Measurements from ENCODE around the gene IGSF21. TPM values are rescaled to one million over a fixed set of nuclear protein-coding genes. Genes with fewer than 3 reads are reported as not detected.

The IGSF21 gene
- total and polyA plus RNA-seq, 4 donors = 0.95 to 10.1 (median 3.8) TPM

DNA sequence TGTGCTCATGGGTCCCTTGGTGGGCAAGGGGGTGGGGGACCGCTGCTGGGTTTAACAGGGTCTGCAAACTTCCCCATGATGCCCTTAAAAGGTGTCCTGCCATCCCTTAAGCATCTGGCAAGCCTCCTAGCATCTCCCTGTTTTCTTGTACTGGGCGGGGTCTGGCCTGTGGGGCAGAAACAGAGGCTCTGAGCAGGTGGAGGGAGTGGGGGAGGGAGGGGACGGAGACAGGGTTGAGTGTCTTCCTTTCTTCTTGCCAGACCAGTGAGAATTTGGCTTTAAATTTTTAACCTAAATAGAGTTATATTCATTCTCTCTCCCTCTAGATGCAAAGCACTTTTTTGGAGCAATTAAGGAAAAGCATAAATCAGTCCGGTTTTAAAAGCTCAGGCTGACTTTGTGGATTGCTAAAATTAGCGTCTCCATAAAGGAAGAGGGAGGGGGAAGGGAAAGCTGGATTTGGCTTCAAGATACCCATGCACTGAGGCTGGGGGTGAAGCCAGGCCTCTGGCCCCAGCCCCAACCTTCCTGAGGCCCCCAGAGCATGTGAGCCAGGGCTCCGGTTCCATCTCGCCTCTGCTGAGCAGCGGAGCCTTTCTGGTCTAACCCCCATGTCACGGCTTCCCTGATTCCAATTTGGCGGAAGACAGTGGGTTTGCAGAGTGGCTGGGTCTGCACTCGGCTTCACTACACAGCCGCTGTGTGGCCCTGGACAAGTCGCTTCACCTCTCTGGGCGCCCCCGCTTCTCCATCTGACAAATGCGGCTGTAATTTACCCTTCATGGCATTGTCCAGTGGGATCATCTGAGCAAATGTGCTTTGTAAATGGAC, 25.3 kb downstream of the IGSF21 start:
- ATAC-seq (ENCODE audit: low FRiP score) (no peak), DNase-seq (no peak)
- H3K4me3 ChIP-seq (ENCODE audit: low read length in 2 of 2) = no peak overlapping the region
- no peak overlapping the region for H3K27ac ChIP-seq (ENCODE audit: low read depth in 1 of 2, low read length in 2 of 2)
- 49 to 50% methylated on average over 16 of the region's 16 CpGs for WGBS, 2 donors
- H3K36me3 ChIP-seq (ENCODE audit: control insufficient read depth in 1 of 2, insufficient read depth in 2 of 2, low read length in 1 of 2) = no peaks in the 10 kb centered on the region
- H3K9me3 ChIP-seq (ENCODE audit: control insufficient read depth, low read length) = no peaks in the 10 kb centered on the region
- intact Hi-C loops (cut with DNase I) = no loop called here
- no peaks in the 10 kb centered on the region for H3K4me1 ChIP-seq (ENCODE audit: control insufficient read depth in 1 of 2, insufficient read depth in 2 of 2, low read length in 2 of 2)
- H3K27me3 ChIP-seq (ENCODE audit: control insufficient read depth in 1 of 2, insufficient read depth in 2 of 2, low read length in 1 of 2) = no peaks in the 10 kb centered on the region

DNA sequence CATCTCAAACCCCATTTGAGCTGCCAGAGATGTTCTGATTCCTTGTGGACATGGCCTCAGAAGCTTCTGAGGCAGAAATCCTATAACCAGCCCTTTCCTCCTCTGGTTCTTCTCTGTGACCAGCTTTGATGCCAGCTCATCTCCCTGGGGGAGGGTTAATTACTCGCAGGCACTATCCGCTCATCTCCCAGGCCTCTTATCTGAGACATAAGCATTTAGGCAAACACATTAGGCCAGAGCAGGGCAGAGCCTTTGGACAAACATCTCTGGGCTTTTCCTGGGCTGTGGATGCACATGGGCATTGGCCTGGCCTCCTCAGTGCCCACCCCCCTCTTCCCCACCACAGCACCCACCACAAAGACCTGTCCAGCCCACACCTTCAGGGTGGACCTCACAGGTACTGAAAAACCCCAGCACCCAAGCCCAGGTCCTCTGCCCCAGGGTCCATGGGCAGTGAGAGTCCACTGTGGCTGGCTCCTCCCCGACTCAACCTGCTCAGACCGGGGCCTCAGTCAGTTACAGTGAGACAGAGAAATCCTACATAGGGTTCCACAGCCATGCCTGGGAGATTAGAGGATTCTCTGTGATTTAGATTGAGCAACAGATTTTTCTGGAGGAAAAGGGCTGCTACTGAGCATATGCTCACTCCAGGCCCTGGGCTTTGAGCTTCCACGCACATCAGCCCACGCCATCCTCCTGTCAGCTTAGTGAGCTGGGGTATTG, 26.9 kb downstream of the IGSF21 start:
- Histone ChIP-seq H3K4me3 (ENCODE audit: low read length in 2 of 2) (no peak overlapping the region), H3K4me1 (ENCODE audit: control insufficient read depth in 1 of 2, insufficient read depth in 2 of 2, low read length in 2 of 2) (no peaks in the 10 kb centered on the region), H3K36me3 (ENCODE audit: control insufficient read depth in 1 of 2, insufficient read depth in 2 of 2, low read length in 1 of 2) (no peaks in the 10 kb centered on the region), H3K27me3 (ENCODE audit: control insufficient read depth in 1 of 2, insufficient read depth in 2 of 2, low read length in 1 of 2) (no peaks in the 10 kb centered on the region), H3K27ac (ENCODE audit: low read depth in 1 of 2, low read length in 2 of 2) (no peak overlapping the region), H3K9me3 (ENCODE audit: control insufficient read depth, low read length) (no peaks in the 10 kb centered on the region)
- intact Hi-C loops (cut with DNase I) = no loop called here
- no peak for DNase-seq
- ATAC-seq (ENCODE audit: low FRiP score) = no peak
- WGBS, 2 donors = 68 to 73% methylated on average over 6 of the region's 6 CpGs

DNA sequence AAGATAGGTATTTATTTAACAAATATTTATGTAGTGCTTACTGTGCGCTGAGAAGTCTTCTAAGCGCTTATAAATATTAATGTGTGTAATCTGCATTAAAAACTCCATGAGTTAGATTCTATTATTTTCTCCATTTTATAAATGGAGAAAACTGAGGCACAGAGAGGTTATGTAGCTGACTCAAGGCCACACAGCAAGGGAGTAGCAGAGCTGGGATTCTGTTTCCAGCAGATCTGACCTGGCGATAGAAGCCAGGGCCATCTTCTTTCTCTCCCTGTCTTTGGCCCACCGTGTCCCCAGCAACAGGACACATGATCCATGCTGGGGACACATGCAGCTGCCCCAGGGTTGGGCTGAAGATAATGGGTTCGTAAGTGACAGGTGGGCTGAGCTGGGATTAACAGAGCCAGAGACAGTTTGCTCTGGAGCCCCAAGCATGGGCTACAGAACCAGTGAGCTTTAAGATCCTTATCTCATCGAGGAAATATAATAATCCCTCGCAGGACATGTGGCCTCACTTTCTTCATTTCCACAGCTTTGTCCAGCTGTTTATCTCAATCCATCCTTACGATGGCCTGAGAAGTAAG, 30.3 kb downstream of the IGSF21 start:
- H3K27me3 ChIP-seq (ENCODE audit: control insufficient read depth in 1 of 2, insufficient read depth in 2 of 2, low read length in 1 of 2) = no peaks in the 10 kb centered on the region
- ATAC-seq (ENCODE audit: low FRiP score) = no peak

GRCh38 chr1:18139198-18139981, 31.8 kb downstream of the IGSF21 start:
- DNase-seq (no peak), ATAC-seq (ENCODE audit: low FRiP score) (no peak)
- no peaks in the 10 kb centered on the region for H3K27me3 ChIP-seq (ENCODE audit: control insufficient read depth in 1 of 2, insufficient read depth in 2 of 2, low read length in 1 of 2)
- no peaks in the 10 kb centered on the region for H3K36me3 ChIP-seq (ENCODE audit: control insufficient read depth in 1 of 2, insufficient read depth in 2 of 2, low read length in 1 of 2)
- 42 to 59% methylated on average over 14 of the region's 14 CpGs for WGBS, 2 donors
- intact Hi-C loops (cut with DNase I) = no loop called here
- no peaks in the 10 kb centered on the region for H3K9me3 ChIP-seq (ENCODE audit: control insufficient read depth, low read length)
- H3K27ac ChIP-seq (ENCODE audit: low read depth in 1 of 2, low read length in 2 of 2) = no peak overlapping the region
- H3K4me1 ChIP-seq (ENCODE audit: control insufficient read depth in 1 of 2, insufficient read depth in 2 of 2, low read length in 2 of 2) = no peaks in the 10 kb centered on the region
- H3K4me3 ChIP-seq (ENCODE audit: low read length in 2 of 2) = no peak overlapping the region

More for the DNA sequence above, 30.3 kb downstream of the IGSF21 start:
- 64 to 71% methylated on average over 8 of the region's 8 CpGs for WGBS, 2 donors
- H3K27ac ChIP-seq (ENCODE audit: low read depth in 1 of 2, low read length in 2 of 2) = no peak overlapping the region
- intact Hi-C loops (cut with DNase I) = no loop called here
- H3K9me3 ChIP-seq (ENCODE audit: control insufficient read depth, low read length) = no peaks in the 10 kb centered on the region
- no peak overlapping the region for H3K4me3 ChIP-seq (ENCODE audit: low read length in 2 of 2)
- no peak for DNase-seq
- H3K4me1 ChIP-seq (ENCODE audit: control insufficient read depth in 1 of 2, insufficient read depth in 2 of 2, low read length in 2 of 2) = no peaks in the 10 kb centered on the region
- H3K36me3 ChIP-seq (ENCODE audit: control insufficient read depth in 1 of 2, insufficient read depth in 2 of 2, low read length in 1 of 2) = no peaks in the 10 kb centered on the region

- Histone ChIP-seq H3K27me3 (ENCODE audit: control insufficient read depth in 1 of 2, insufficient read depth in 2 of 2, low read length in 1 of 2) (no peaks in the 10 kb centered on the region), H3K4me1 (ENCODE audit: control insufficient read depth in 1 of 2, insufficient read depth in 2 of 2, low read length in 2 of 2) (no peaks in the 10 kb centered on the region), H3K4me3 (ENCODE audit: low read length in 2 of 2) (no peak overlapping the region), H3K36me3 (ENCODE audit: control insufficient read depth in 1 of 2, insufficient read depth in 2 of 2, low read length in 1 of 2) (no peaks in the 10 kb centered on the region), H3K9me3 (ENCODE audit: control insufficient read depth, low read length) (no peaks in the 10 kb centered on the region), H3K27ac (ENCODE audit: low read depth in 1 of 2, low read length in 2 of 2) (no peak overlapping the region)
- WGBS, 2 donors = 62 to 67% methylated on average over 8 of the region's 8 CpGs
- DNase-seq = no peak
- intact Hi-C loops (cut with DNase I) = no loop called here
- no peak for ATAC-seq (ENCODE audit: low FRiP score)
Observed at GRCh38 chr1:18140411-18140810, 32.8 kb downstream of the IGSF21 start.

DNA sequence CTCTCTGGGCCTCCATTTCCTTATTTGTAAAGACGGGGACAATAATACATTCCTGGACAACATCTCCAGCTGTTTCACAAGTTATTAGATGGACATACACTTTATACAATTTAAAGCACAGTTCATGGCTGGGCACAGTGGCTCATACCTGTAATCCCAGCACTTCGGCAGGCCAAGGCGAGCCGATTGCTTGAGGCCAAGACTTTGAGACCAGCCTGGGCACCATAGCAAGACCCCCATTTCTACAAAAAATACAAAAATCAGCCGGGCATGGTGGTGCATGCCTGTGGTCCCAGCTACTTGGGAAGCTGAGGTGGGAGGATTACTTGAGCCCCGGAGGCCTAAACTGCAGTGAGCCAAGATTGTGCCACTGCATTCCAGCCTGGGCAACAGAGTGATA, 34.1 kb downstream of the IGSF21 start:
- Histone ChIP-seq H3K4me1 (ENCODE audit: control insufficient read depth in 1 of 2, insufficient read depth in 2 of 2, low read length in 2 of 2) (no peaks in the 10 kb centered on the region), H3K27ac (ENCODE audit: low read depth in 1 of 2, low read length in 2 of 2) (no peak overlapping the region), H3K9me3 (ENCODE audit: control insufficient read depth, low read length) (no peaks in the 10 kb centered on the region), H3K27me3 (ENCODE audit: control insufficient read depth in 1 of 2, insufficient read depth in 2 of 2, low read length in 1 of 2) (no peaks in the 10 kb centered on the region), H3K36me3 (ENCODE audit: control insufficient read depth in 1 of 2, insufficient read depth in 2 of 2, low read length in 1 of 2) (no peaks in the 10 kb centered on the region), H3K4me3 (ENCODE audit: low read length in 2 of 2) (no peak overlapping the region)
- DNase-seq = no peak
- ATAC-seq (ENCODE audit: low FRiP score) = no peak
- intact Hi-C loops (cut with DNase I) = no loop called here
- 87 to 91% methylated on average over 6 of the region's 6 CpGs for WGBS, 2 donors

GRCh38 chr1:18142471-18142870, 34.9 kb downstream of the IGSF21 start:
- WGBS, 2 donors = 59 to 61% methylated on average over 6 of the region's 6 CpGs
- intact Hi-C loops (cut with DNase I) = no loop called here

GRCh38 chr1:18142969-18143368, 35.4 kb downstream of the IGSF21 start:
- WGBS, 2 donors = 80 to 86% methylated on average over 8 of the region's 8 CpGs
- Histone ChIP-seq H3K36me3 (ENCODE audit: control insufficient read depth in 1 of 2, insufficient read depth in 2 of 2, low read length in 1 of 2) (no peaks in the 10 kb centered on the region), H3K27ac (ENCODE audit: low read depth in 1 of 2, low read length in 2 of 2) (no peak overlapping the region), H3K9me3 (ENCODE audit: control insufficient read depth, low read length) (no peaks in the 10 kb centered on the region), H3K4me3 (ENCODE audit: low read length in 2 of 2) (no peak overlapping the region), H3K4me1 (ENCODE audit: control insufficient read depth in 1 of 2, insufficient read depth in 2 of 2, low read length in 2 of 2) (no peaks in the 10 kb centered on the region), H3K27me3 (ENCODE audit: control insufficient read depth in 1 of 2, insufficient read depth in 2 of 2, low read length in 1 of 2) (no peaks in the 10 kb centered on the region)
- no peak for DNase-seq
- ATAC-seq (ENCODE audit: low FRiP score) = no peak
- intact Hi-C loops (cut with DNase I) = no loop called here

More at GRCh38 chr1:18142471-18142870, 34.9 kb downstream of the IGSF21 start:
- ATAC-seq (ENCODE audit: low FRiP score) (no peak), DNase-seq (no peak)
- no peaks in the 10 kb centered on the region for H3K9me3 ChIP-seq (ENCODE audit: control insufficient read depth, low read length)
- H3K36me3 ChIP-seq (ENCODE audit: control insufficient read depth in 1 of 2, insufficient read depth in 2 of 2, low read length in 1 of 2) = no peaks in the 10 kb centered on the region
- no peaks in the 10 kb centered on the region for H3K4me1 ChIP-seq (ENCODE audit: control insufficient read depth in 1 of 2, insufficient read depth in 2 of 2, low read length in 2 of 2)
- no peak overlapping the region for H3K27ac ChIP-seq (ENCODE audit: low read depth in 1 of 2, low read length in 2 of 2)
- H3K4me3 ChIP-seq (ENCODE audit: low read length in 2 of 2) = no peak overlapping the region
- no peaks in the 10 kb centered on the region for H3K27me3 ChIP-seq (ENCODE audit: control insufficient read depth in 1 of 2, insufficient read depth in 2 of 2, low read length in 1 of 2)

Data from aorta (tissue), 5 donors.